Measurements from ENCODE around the gene CBX2.

The CBX2 gene

GRCh38 chr17:79796763-79797491 lies 19.0 kb downstream of the CBX2 start, which contains the start of gene CBX8:
TSS of gene CBX8 (minus strand) at chr17:79797077. CDS start at chr17:79796998, 79 bp downstream.
- peak; percentile 100 for DNase-seq (ENCODE audit: low read depth, low spot score)
- no peak for TF ChIP-seq CTCF (IDR thresholded peaks at IDR 0.05; ENCODE audit: low read depth, low read length)
- in situ Hi-C loops (cut with HindIII; ENCODE audit: low sequenced_read_pairs) = loop anchor here (25.0 kb wide), 1 partner anchor 190 kb away; no protein-coding TSS in a partner anchor
- H3K4me3 ChIP-seq (ENCODE audit: low read depth, low read length) = peak within 1 kb of the TSS; percentile 72

DNA sequence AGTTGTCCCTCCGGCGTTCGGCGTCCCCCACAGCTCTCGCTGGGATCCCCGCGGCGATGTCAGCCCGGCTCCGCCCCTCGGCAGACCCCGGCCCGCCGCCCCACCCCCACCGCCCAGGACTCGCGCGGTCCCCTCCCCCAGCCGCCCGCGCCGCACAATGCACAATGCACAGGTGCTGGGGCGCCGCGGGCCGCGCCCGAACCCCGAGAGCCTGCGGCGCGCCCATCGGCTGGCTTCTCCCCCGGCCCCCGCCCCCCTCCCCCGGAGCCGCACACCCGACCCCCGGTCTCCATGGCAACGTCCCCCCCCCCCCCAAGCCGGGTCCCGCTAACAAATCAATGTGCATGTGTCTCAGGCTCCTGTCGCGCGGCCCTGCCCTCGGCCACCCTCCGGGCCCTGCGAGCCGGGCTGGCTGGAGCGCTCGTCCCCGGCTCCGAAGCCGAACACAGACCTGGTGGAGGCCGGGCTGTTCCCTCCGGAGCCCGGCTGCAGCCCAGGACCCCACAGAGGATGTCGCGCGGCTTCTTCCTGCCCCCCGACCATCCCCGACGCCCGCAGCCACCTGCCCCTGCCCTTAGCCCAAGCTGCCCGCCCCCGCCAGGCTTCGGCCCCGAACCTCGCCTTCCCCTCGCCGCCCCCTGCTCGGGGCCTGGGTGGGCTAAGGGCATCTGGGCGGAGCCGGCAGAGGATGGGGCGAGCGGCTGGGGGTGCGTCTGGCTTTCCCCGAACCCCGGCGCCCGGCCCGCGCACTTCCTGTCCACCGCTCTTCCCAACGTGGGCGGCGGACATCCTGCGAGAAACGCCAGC lies 19.7 kb downstream of the CBX2 start:
- DNase-seq (ENCODE audit: low read depth, low spot score) = no peak
- H3K4me3 ChIP-seq (ENCODE audit: low read depth, low read length) = peak overlapping the region; percentile 43
- TF ChIP-seq CTCF (IDR thresholded peaks at IDR 0.05; ENCODE audit: low read depth, low read length) = no peak
- in situ Hi-C loops (cut with HindIII; ENCODE audit: low sequenced_read_pairs) = loop anchor here (25.0 kb wide), 1 partner anchor 190 kb away; no protein-coding TSS in a partner anchor

DNA sequence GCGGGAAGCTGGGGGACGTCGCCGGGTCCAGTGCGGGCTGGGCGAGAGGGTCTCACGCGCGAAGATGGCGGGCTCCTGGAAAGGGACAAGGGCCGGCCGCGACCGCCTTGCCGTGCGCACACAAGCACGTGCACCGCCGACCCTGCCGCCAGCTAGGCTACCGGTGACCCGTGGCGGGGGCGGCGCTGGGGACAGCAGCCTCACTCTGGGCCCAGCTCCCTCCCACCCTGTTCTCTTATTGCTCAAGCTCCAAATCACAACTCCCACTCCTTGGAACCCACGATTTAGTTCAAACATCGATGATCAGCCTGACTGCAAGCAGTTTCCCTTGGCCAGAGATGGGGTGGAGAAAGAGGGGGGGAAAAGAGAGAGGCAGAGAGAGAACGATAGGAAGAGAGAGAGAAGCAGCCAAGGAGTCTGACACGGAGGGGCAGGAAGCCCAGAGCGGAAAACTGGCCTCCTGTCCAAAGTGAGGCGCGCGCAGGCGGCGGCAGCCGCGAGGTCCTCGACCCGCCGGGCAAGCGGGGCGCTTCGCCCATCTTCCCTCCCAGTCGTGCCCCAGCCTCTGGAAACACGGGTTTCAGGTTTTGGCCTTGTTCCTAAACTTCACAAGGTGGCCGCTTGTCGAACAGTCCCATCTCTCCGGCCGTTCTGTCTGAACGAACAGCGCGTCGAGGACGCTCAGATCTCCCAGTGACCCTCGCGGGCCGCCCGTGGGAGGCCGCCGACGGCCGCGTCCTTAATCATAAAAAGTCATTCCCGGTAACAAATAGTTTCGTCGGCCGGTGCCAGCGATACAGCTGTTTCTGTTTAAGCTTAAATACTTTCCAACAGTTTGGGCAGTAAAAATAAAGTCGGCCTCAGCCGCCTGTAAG lies 20.6 kb downstream of the CBX2 start:
- DNase-seq (ENCODE audit: low read depth, low spot score) = no peak
- no peak overlapping the region for H3K4me3 ChIP-seq (ENCODE audit: low read depth, low read length)
- TF ChIP-seq CTCF (IDR thresholded peaks at IDR 0.05; ENCODE audit: low read depth, low read length) = no peak
- in situ Hi-C loops (cut with HindIII; ENCODE audit: low sequenced_read_pairs) = loop anchor here (25.0 kb wide), 1 partner anchor 189 kb away; no protein-coding TSS in a partner anchor

- H3K4me3 ChIP-seq (ENCODE audit: low read depth, low read length) = no peak overlapping the region
- in situ Hi-C loops (cut with HindIII; ENCODE audit: low sequenced_read_pairs) = loop anchor here (25.0 kb wide), 1 partner anchor 188 kb away; no protein-coding TSS in a partner anchor
- TF ChIP-seq CTCF (IDR thresholded peaks at IDR 0.05; ENCODE audit: low read depth, low read length) = no peak
- DNase-seq (ENCODE audit: low read depth, low spot score) = no peak
Measured at GRCh38 chr17:79799174-79799537, 21.2 kb downstream of the CBX2 start.

GRCh38 chr17:79799538-79800324 lies 21.8 kb downstream of the CBX2 start:
- no peak for DNase-seq (ENCODE audit: low read depth, low spot score)
- H3K4me3 ChIP-seq (ENCODE audit: low read depth, low read length) = no peak overlapping the region
- no peak for TF ChIP-seq CTCF (IDR thresholded peaks at IDR 0.05; ENCODE audit: low read depth, low read length)
- in situ Hi-C loops (cut with HindIII; ENCODE audit: low sequenced_read_pairs) = loop anchor here (25.0 kb wide), 1 partner anchor 188 kb away; no protein-coding TSS in a partner anchor
